ENCODE data around the gene SYPL1.

Gene SYPL1

DNA sequence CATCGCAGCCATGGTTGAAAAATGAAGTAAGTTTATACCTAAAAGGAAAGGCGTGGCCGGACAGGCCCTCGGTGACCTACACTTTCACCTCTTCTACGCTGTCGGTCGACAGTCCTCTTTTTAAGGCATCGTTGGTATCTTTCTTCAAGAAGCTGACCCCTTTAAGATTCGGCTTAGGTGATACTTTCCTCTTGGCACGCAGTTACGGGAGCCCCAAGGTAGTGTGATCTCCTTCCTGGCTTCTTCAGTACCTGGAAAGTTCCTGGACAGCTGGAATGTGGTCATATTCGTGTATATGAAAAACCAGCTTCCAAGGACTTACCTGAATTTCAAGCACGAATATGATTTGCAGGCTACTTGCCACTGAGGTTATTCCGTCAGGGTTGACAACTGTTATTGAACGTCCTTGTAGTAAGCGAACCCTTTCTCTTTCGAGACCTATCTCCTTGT is 885 bp upstream of the SYPL1 start:
- TF ChIP-seq, protein P1, sequence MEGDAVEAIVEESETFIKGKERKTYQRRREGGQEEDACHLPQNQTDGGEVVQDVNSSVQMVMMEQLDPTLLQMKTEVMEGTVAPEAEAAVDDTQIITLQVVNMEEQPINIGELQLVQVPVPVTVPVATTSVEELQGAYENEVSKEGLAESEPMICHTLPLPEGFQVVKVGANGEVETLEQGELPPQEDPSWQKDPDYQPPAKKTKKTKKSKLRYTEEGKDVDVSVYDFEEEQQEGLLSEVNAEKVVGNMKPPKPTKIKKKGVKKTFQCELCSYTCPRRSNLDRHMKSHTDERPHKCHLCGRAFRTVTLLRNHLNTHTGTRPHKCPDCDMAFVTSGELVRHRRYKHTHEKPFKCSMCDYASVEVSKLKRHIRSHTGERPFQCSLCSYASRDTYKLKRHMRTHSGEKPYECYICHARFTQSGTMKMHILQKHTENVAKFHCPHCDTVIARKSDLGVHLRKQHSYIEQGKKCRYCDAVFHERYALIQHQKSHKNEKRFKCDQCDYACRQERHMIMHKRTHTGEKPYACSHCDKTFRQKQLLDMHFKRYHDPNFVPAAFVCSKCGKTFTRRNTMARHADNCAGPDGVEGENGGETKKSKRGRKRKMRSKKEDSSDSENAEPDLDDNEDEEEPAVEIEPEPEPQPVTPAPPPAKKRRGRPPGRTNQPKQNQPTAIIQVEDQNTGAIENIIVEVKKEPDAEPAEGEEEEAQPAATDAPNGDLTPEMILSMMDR (IDR thresholded peaks at IDR 0.05; ENCODE audit: extremely low read depth, insufficient read depth, missing control alignments): no peak
- in situ Hi-C loops (cut with MboI; ENCODE audit: low pct_unique_long_range_greater_than_20kb, low sequenced_read_pairs, unreplicated experiment): no loop called here
- no peak for DNase-seq (ENCODE audit: low spot score)

DNA sequence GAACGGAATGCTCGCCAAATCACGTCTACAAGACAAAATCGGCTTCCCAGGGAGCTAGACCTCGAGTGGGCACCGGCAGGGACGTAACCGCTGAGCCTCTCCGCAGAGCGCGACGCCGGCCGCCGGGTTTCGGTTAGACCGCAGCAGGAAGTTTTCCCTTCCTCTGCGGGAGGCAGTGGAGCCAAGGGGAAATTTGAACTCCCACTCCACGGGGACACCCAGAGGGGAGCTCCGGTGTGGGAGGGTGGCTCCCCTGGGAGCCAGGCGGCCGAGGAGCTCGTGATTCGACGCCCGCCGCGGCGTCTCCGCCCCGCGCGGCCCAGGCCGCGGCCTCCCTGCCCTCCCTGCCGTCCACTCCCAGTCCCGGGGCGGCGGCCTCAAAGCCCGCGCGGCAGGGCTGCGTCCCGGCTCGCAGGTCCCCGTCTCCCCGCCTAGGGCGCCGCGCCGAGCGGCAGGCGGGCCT is 426 bp downstream of the SYPL1 start:
- TF ChIP-seq, protein P1 (IDR thresholded peaks at IDR 0.05; ENCODE audit: extremely low read depth, insufficient read depth, missing control alignments): no peak

DNA sequence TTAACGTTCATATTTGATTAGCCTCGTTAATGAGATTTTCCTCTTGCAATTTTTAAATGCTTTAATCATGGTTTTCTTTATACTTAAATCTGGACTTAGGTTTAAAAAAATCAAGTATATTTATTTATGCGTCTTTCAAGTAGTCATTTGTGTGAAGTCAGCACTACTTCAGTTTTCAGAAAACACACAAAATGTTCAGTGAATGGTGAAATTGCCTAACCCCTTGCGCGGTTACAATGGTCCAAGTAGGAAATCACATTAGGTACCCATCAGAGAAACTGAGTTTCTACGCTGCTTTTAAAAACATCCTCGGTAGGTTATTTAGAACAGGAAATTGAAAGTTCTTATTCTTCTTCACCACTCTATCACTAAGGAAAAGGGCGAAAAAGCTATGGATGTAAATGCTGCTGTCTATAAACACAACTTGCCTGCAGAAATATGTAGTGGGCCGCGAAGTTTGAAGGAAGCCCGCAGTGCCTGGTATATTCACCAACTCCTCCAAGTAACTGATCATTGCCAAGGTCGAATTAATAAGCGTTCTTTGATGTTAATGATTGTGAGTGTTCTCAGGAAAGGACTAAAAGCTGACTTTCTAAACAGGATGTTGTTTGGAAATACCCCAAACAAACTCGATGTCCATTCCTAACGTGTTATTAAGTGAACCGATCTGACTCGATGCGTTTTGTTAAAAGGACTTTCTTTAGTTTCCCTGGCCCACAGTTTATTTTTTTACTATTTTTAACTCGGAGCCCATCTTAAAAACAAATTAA is 1.0 kb downstream of the SYPL1 start:
- TF ChIP-seq, protein P1 (IDR thresholded peaks at IDR 0.05; ENCODE audit: extremely low read depth, insufficient read depth, missing control alignments): no peak
- in situ Hi-C loops (cut with MboI; ENCODE audit: low pct_unique_long_range_greater_than_20kb, low sequenced_read_pairs, unreplicated experiment): no loop called here
- DNase-seq (ENCODE audit: low spot score): no peak

More for the DNA sequence above, 426 bp downstream of the SYPL1 start:
- DNase-seq (ENCODE audit: low spot score): no peak
- in situ Hi-C loops (cut with MboI; ENCODE audit: low pct_unique_long_range_greater_than_20kb, low sequenced_read_pairs, unreplicated experiment): no loop called here

DNA sequence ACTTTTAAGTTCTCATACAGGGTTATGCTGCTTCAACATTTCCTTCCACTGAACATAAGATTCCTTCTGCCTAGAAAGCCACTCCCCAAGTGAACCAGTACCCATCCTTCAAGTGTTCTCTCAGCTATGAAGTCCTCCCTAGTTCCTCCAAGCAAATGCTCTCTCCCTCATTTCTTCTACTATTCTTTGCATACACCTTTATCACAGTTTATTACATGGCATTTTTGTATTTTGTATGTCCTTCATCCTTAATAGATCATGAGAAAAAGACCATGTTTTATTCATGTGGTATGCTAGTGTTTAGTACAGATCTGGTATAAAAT is 1.9 kb downstream of the SYPL1 start:
- TF ChIP-seq, protein P1 (IDR thresholded peaks at IDR 0.05; ENCODE audit: extremely low read depth, insufficient read depth, missing control alignments): no peak
- in situ Hi-C loops (cut with MboI; ENCODE audit: low pct_unique_long_range_greater_than_20kb, low sequenced_read_pairs, unreplicated experiment): no loop called here
- no peak for DNase-seq (ENCODE audit: low spot score)

DNA sequence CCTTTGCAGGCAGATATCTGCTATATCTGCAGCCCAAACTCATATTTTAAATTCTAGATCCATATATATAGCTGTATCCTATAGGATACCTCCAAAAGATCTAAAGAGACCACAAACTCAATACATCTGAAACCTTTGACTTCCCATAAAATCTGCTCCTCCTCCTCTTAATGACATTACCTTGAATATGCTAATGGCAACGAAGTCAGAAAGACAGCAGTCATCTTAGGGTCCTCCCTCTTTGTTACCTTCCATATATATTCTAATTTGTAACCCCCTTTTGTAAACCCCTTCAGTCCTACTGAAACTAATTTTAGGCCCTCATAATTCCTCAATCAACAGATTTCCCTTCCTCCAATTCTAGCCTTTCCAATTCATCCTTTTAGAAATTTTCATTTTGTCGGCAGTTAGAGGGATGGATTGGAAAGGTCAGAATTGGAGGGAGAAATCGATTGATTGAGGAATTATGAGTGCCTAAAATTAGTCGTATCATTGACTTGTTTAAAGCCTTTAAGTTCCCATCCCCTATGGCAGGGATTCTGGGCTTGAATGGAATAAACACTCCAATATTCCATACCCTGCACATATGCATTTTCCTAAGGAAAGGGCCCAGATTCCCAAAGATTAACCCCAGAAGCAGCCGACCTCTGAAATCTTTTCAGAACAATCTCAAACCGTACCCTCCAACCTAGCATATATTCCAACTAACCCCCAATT is 2.4 kb downstream of the SYPL1 start:
- TF ChIP-seq, protein P1 (IDR thresholded peaks at IDR 0.05; ENCODE audit: extremely low read depth, insufficient read depth, missing control alignments): no peak
- in situ Hi-C loops (cut with MboI; ENCODE audit: low pct_unique_long_range_greater_than_20kb, low sequenced_read_pairs, unreplicated experiment): no loop called here

DNA sequence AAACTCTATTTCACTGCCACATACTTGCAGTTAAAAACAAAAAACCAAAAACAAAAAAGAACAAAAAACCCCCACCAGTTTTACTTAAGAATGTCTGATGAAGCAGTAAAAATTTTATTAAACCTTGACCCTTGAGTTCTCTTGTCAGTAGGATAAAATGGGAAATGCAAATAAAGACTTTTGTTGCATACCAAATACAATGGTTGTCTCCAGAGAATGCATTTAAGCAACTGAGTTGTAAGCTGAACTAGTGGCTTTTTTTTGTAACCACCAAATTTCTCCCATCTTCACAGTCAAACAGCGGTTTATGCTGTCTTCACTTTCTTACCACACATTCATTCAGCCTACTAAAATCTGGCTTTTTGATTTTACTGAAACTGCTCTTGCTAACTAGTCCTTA is 3.1 kb downstream of the SYPL1 start:
- in situ Hi-C loops (cut with MboI; ENCODE audit: low pct_unique_long_range_greater_than_20kb, low sequenced_read_pairs, unreplicated experiment): no loop called here
- peak; percentile 34 for DNase-seq (ENCODE audit: low spot score)
- TF ChIP-seq, protein P1 (IDR thresholded peaks at IDR 0.05; ENCODE audit: extremely low read depth, insufficient read depth, missing control alignments): no peak

More for the DNA sequence above, 2.4 kb downstream of the SYPL1 start:
- DNase-seq (ENCODE audit: low spot score): no peak

Data from GM13977 (cell line).